Fibroblast of mammary gland (primary cell): Measurements from ENCODE around the gene OOSP4A.

Experiments used
- DNase-seq: peaks from one replicate; pipeline ENCODE4 v3.0.0-alpha.2; 2010; ENCODE audit warnings: low read depth
- H3K4me3 ChIP-seq: 2 replicates; pipeline ENCODE4 v1.5.1; 2011; ENCODE audit warnings: low read depth, mild to moderate bottlenecking, low read length, moderate library complexity; ENCODE audit not compliant: control insufficient read depth
- CTCF ChIP-seq: conservative IDR thresholded peaks from 2 replicates; pipeline ENCODE4 v1.5.1; 2011; ENCODE audit warnings: low read depth, low read length, inconsistent platforms; ENCODE audit not compliant: control insufficient read depth, insufficient read depth

OOSP4A gene

GRCh38 chr11:59939482-59939881, 24.4 kb upstream of the OOSP4A start:
- no peak for DNase-seq
- no peak overlapping the region for H3K4me3 ChIP-seq
- TF ChIP-seq CTCF = no peak

GRCh38 chr11:59941091-59941490, 22.7 kb upstream of the OOSP4A start:
- DNase-seq = no peak
- no peak for TF ChIP-seq CTCF
- H3K4me3 ChIP-seq = no peak overlapping the region

- no peak overlapping the region for H3K4me3 ChIP-seq
- no peak for DNase-seq
- no peak for TF ChIP-seq CTCF
Observed at GRCh38 chr11:59943997-59944714, 19.7 kb upstream of the OOSP4A start.

- TF ChIP-seq CTCF = no peak
- no peak for DNase-seq
- H3K4me3 ChIP-seq = no peak overlapping the region
Observed at GRCh38 chr11:59944720-59945119, 19.1 kb upstream of the OOSP4A start.

GRCh38 chr11:59953463-59954218, 10.2 kb upstream of the OOSP4A start:
- H3K4me3 ChIP-seq = no peak overlapping the region
- no peak for TF ChIP-seq CTCF
- DNase-seq = no peak

GRCh38 chr11:59954219-59954847, 9.5 kb upstream of the OOSP4A start:
- no peak for TF ChIP-seq CTCF

More at GRCh38 chr11:59954219-59954847, 9.5 kb upstream of the OOSP4A start:
- no peak for DNase-seq
- H3K4me3 ChIP-seq = no peak overlapping the region
